Smooth muscle cell (in vitro differentiated cells): ENCODE results near the gene PARP9. TPM values are rescaled to one million over a fixed set of nuclear protein-coding genes. Genes with fewer than 3 reads are reported as not detected.
"Not testable (repeated sequence)": the region's sequence is repeated elsewhere in the genome, so short reads cannot be mapped to it uniquely, and the experiment has no call there.

Experiments used
- DNase-seq: peaks from one replicate; lab custom pipeline; 2025; ENCODE audit not compliant: unreplicated experiment; lab: John Stamatoyannopoulos, UW
- H2AFZ ChIP-seq: fragments of 200-600 bp; sonication (generic); 2 replicates; pipeline ENCODE4 v1.6.0; 2016; ENCODE audit warnings: antibody characterized with exemption, low read depth, mild to moderate bottlenecking
- H3F3A ChIP-seq: fragments of 200-600 bp; sonication (generic); 2 replicates; pipeline ENCODE4 v1.6.0; 2017; ENCODE audit warnings: antibody characterized with exemption, low read depth
- H3K27ac ChIP-seq: fragments of 200-600 bp; sonication (generic); 2 replicates; pipeline ENCODE4 v1.5.1; 2016; ENCODE audit warnings: low read depth, mild to moderate bottlenecking
- H3K27me3 ChIP-seq: fragments of 200-600 bp; sonication (generic); 2 replicates; pipeline ENCODE4 v1.6.1; 2016; ENCODE audit warnings: low read depth, mild to moderate bottlenecking
- H3K36me3 ChIP-seq: fragments of 200-600 bp; sonication (generic); 2 replicates; pipeline ENCODE4 v1.5.1; 2016; ENCODE audit warnings: low read depth
- H3K4me1 ChIP-seq: fragments of 200-600 bp; sonication (generic); 2 replicates; pipeline ENCODE4 v1.5.1; 2016; ENCODE audit warnings: low read depth
- H3K4me2 ChIP-seq: fragments of 200-600 bp; sonication (generic); 2 replicates; pipeline ENCODE4 v1.6.0; 2016; ENCODE audit warnings: mild to moderate bottlenecking
- H3K4me3 ChIP-seq: fragments of 200-600 bp; sonication (generic); 2 replicates; pipeline ENCODE4 v1.5.1; 2016; ENCODE audit warnings: mild to moderate bottlenecking
- H3K79me2 ChIP-seq: fragments of 200-600 bp; sonication (generic); 2 replicates; pipeline ENCODE4 v1.6.0; 2016; ENCODE audit warnings: low read depth, mild to moderate bottlenecking
- H3K9ac ChIP-seq: fragments of 200-600 bp; sonication (generic); 2 replicates; pipeline ENCODE4 v1.6.0; 2016; ENCODE audit warnings: low read depth
- H3K9me3 ChIP-seq: fragments of 200-600 bp; sonication (generic); replicated peaks from 2 replicates; pipeline ENCODE4 v1.5.1; 2016; ENCODE audit warnings: low read depth
- H4K20me1 ChIP-seq: fragments of 200-600 bp; sonication (generic); 2 replicates; pipeline ENCODE4 v1.6.0; 2016; ENCODE audit warnings: low read depth
- CTCF ChIP-seq: fragments of 200-600 bp; sonication (generic); IDR thresholded peaks from 2 replicates; pipeline ENCODE4 v1.5.1; 2017; ENCODE audit warnings: borderline replicate concordance, mild to moderate bottlenecking, antibody characterized with exemption; ENCODE audit not compliant: insufficient read depth, poor library complexity, severe bottlenecking
- WGBS: methylation state at CpG from one replicate; pipeline ENCODE4 v1.1.7; 2016; ENCODE audit warnings: low lambda C conversion rate; 5-methylcytosine and 5-hydroxymethylcytosine counted together
- polyA plus RNA-seq: library from polyadenylated mRNA; unstranded; fragments of >200 nt; fragmentation: Nextera tagmentation; extraction: Ambion mirVana; gene quantifications from 2 replicates; pipeline ENCODE4 v1.2.1, GENCODE V29; 2016
- total RNA-seq: library from RNA; depleted of rRNA; stranded (reverse); fragments of >200 nt; gene quantifications from 2 replicates; pipeline ENCODE4 v1.2.3, GENCODE V29; 2014

The PARP9 gene
- total and polyA plus RNA-seq, 2 experiments from 2014 or later = 3.8 to 5.1 TPM

GRCh38 chr3:122513386-122514122 is 50.5 kb downstream of the PARP9 start:
- Histone ChIP-seq H3K9me3 (no peaks in the 10 kb centered on the region), H2AFZ (peak overlapping the region; percentile 26), H3K27ac (peak overlapping the region; percentile 99), H3K4me1 (peaks cover 26% of the 10 kb centered on the region), H3K9ac (peak overlapping the region; percentile 98), H3K4me3 (peak overlapping the region; percentile 86), H3K79me2 (peaks cover 55% of the 10 kb centered on the region), H3K4me2 (peak overlapping the region; percentile 89), H4K20me1 (peaks cover 55% of the 10 kb centered on the region), H3F3A (peaks cover 3% of the 10 kb centered on the region), H3K36me3 (no peaks in the 10 kb centered on the region), H3K27me3 (no peaks in the 10 kb centered on the region)
- no peak for DNase-seq
- no peak for TF ChIP-seq CTCF
- WGBS = 4% methylated on average over 19 of the region's 19 CpGs

GRCh38 chr3:122512284-122512683 is 51.8 kb downstream of the PARP9 start:
- DNase-seq = no peak
- H3K27ac ChIP-seq = no peak overlapping the region
- peak overlapping the region; percentile 86 for H3K4me3 ChIP-seq
- 50% methylated on average over 15 of the region's 15 CpGs for WGBS
- H3F3A ChIP-seq = peaks cover 3% of the 10 kb centered on the region
- H2AFZ ChIP-seq = no peak overlapping the region
- TF ChIP-seq CTCF = no peak
- H3K27me3 ChIP-seq = no peaks in the 10 kb centered on the region
- H3K79me2 ChIP-seq = peaks cover 67% of the 10 kb centered on the region
- H3K4me2 ChIP-seq = peak overlapping the region; percentile 89
- peaks cover 68% of the 10 kb centered on the region for H4K20me1 ChIP-seq
- H3K4me1 ChIP-seq = peaks cover 26% of the 10 kb centered on the region
- H3K9me3 ChIP-seq = no peaks in the 10 kb centered on the region
- no peak overlapping the region for H3K9ac ChIP-seq
- H3K36me3 ChIP-seq = no peaks in the 10 kb centered on the region

GRCh38 chr3:122510878-122511535 is 53.1 kb downstream of the PARP9 start:
- no peak for DNase-seq
- Histone ChIP-seq H3K79me2 (peaks cover 80% of the 10 kb centered on the region), H3K4me3 (no peak overlapping the region), H3K4me1 (peaks cover 26% of the 10 kb centered on the region), H3K9me3 (no peaks in the 10 kb centered on the region), H3K27me3 (no peaks in the 10 kb centered on the region), H4K20me1 (peaks cover 81% of the 10 kb centered on the region), H3F3A (peaks cover 3% of the 10 kb centered on the region), H3K9ac (no peak overlapping the region), H3K36me3 (no peaks in the 10 kb centered on the region), H3K4me2 (peak overlapping the region; percentile 89), H3K27ac (no peak overlapping the region), H2AFZ (no peak overlapping the region)
- TF ChIP-seq CTCF = no peak
- WGBS = 78% methylated on average over 8 of the region's 8 CpGs

GRCh38 chr3:122508944-122509343 is 55.2 kb downstream of the PARP9 start:
- H3K4me2 ChIP-seq = not testable (repeated sequence)

More at GRCh38 chr3:122508944-122509343, 55.2 kb downstream of the PARP9 start:
- WGBS = 94% methylated on average over 9 of the region's 9 CpGs
- H3K9me3 ChIP-seq, H3K27me3 ChIP-seq, DNase-seq, H3K36me3 ChIP-seq, H3K27ac ChIP-seq, H3K9ac ChIP-seq, H2AFZ ChIP-seq, H3K4me3 ChIP-seq, H3F3A ChIP-seq: not testable (repeated sequence)
- Histone ChIP-seq H4K20me1 (peaks cover 100% of the 10 kb centered on the region), H3K4me1 (peaks cover 26% of the 10 kb centered on the region), H3K79me2 (peaks cover 100% of the 10 kb centered on the region)
